Raji (cell line): ENCODE measurements around the gene SFT2D2.

ENCODE experiments used
- POLR2A ChIP-seq: IDR thresholded peaks from 2 replicates; pipeline ENCODE4 v1.6.1; 2011; ENCODE audit warnings: low read depth, low read length, control low read depth; ENCODE audit not compliant: insufficient read depth

SFT2D2 gene

DNA sequence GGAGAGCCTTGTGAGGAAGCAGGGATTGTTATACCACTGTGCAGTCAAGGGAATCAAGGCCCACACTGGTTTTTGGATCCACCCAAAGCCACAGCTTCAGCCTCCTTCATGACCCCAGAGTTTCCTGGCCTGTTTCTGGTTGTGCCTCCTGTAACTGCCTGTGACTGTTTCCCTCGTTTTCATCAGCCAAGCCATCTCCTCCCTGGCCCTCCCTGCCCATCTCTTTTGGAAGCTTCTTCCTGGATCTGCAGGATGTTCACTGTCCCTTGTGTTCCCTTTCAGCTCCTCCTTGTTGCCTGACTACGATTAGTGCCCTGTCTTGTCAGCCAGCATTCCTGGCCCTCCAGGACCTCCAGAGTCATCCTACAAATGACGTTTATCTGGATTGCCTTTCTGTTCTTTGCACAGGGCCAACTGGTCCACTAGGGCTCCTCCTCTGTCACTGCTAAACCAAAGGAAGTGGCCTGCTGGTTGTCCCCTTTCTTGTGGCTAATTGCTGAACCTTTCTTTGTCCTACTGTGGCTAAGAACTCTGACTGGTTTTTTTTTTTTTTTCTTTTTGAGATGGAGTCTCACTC is 17.9 kb downstream of the SFT2D2 start:
- no peak for TF ChIP-seq POLR2A

- no peak for TF ChIP-seq POLR2A
Measured at GRCh38 chr1:168245042-168245441, 19.2 kb downstream of the SFT2D2 start.

DNA sequence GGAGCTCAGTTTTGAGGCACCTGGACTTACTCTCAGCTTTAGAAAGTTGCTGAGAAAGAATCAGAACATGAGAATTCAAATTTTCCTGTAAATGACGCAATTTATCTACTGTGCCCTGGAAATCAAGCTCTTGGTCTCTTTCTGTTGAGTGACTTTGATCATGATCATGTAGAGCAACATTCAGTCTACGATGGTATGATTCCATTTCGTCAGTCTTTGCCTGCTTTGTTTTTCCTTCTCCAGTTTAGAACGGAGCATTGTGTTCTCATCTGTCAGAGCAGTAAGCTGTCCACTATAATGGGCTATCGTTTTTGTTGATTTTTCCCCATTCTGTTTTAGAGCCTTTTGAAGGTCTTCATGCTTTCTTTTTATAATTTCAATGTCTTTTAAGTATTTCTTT is 20.7 kb downstream of the SFT2D2 start:
- no peak for TF ChIP-seq POLR2A

GRCh38 chr1:168252204-168252733 is 26.5 kb downstream of the SFT2D2 start:
- TF ChIP-seq POLR2A = no peak

- TF ChIP-seq POLR2A = no peak
Measured at GRCh38 chr1:168256164-168256563, 30.4 kb downstream of the SFT2D2 start.

- TF ChIP-seq POLR2A = no peak
Measured at GRCh38 chr1:168257397-168257796, 31.6 kb downstream of the SFT2D2 start.

DNA sequence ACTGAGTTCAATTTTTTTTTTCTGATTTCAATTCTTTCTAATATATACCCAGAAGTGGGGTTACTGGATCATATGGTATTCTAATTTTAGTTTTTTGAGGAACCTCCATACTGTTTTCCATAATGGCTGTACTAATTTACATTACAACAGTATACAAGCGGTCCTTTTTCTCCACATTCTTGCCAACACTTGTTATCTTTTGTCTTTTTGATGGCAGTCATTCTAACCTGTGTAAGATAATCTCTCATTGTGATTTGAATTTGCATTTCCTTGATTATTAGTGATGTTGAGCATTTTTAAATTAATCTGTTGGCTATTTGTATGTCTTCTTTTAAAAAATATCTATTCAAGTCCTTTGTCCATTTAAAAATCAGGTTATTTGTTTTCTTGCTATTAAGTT is 33.8 kb downstream of the SFT2D2 start:
- no peak for TF ChIP-seq POLR2A

- TF ChIP-seq POLR2A = no peak
Measured at GRCh38 chr1:168260393-168260792, 34.6 kb downstream of the SFT2D2 start.

GRCh38 chr1:168261390-168261789 is 35.6 kb downstream of the SFT2D2 start:
- no peak for TF ChIP-seq POLR2A

DNA sequence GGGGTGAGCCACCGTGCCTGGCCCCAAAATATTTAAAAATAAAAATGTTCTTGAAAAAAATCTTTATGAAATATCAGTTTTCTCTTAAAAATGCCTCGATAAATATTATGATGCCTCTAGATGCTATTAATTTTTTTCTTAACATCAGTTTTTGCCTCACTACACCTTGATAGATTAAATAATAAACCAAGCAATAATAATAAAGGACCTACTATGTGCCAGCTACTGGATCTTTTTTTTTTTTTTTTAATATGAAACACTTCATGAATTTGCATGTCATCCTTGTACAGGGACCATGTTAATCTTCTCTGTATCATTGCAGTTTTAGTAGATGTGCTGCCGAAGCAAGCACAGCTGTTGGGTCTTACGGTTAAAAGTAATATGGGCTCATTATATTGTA is 37.3 kb downstream of the SFT2D2 start:
- TF ChIP-seq POLR2A = no peak

- TF ChIP-seq POLR2A = no peak
Measured at GRCh38 chr1:168264296-168264695, 38.5 kb downstream of the SFT2D2 start.

GRCh38 chr1:168265596-168265995 is 39.8 kb downstream of the SFT2D2 start:
- no peak for TF ChIP-seq POLR2A

GRCh38 chr1:168266644-168267186 is 40.9 kb downstream of the SFT2D2 start:
- no peak for TF ChIP-seq POLR2A

DNA sequence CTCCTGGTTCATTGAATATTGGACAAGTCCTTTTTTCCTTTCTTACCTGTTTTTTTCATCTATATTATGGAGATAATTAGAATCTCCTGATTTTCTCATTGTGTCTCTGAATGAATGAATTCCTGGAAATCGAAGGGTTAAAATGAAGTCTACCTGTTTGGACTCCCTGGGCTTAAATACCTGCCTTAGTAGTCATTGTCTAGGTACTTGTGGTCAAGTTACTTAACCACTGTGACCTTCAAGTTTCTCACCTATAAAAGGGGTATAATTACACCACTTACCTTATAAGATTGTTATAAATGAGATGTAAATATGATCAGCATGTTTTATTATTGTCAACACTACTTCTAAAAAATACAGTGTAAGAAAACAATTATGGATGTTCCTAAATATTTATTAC is 45.8 kb downstream of the SFT2D2 start:
- no peak for TF ChIP-seq POLR2A

DNA sequence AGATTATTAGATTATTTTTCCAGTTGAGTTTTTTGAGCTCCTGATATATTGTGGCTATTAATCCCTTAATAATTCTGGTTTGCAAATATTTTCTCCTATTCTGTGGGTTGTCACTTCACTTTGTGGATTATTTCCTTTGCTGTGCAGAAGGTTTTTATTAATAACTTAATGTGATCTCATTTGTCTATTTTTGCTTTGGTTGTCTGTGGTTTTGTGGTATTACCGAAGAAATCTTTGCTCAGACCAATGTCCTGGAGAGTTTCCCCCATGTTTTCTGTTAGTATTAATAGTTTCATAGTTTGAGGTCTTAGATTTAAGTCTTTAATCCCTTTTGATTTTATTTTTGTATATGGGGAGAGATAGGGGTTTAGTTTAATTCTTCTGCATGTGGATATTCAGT is 47.8 kb downstream of the SFT2D2 start:
- no peak for TF ChIP-seq POLR2A

GRCh38 chr1:168279253-168279652 is 53.4 kb downstream of the SFT2D2 start:
- no peak for TF ChIP-seq POLR2A
